Gastroesophageal sphincter (tissue), 4 donors: ENCODE data around the gene CNOT3. TPM values are rescaled to one million over a fixed set of nuclear protein-coding genes. Genes with fewer than 3 reads are reported as not detected.
"Not testable (repeated sequence)": the region's sequence is repeated elsewhere in the genome, so short reads cannot be mapped to it uniquely, and the experiment has no call there.

ENCODE experiments used
- ATAC-seq: fragments of 150-250 bp; one replicate; pipeline ENCODE4 v1.9.1; 2016; ENCODE audit warnings: mild to moderate bottlenecking, moderate library complexity
- H3K27ac ChIP-seq, 4 donors: fragments of 200-600 bp; sonication (generic) in 3 of 4; 1 replicate in 3 of 4; 2 replicates in 1 of 4; pipeline ENCODE4 v1.5.1; 2016 to 2019
- H3K27me3 ChIP-seq: fragments of 200-600 bp; sonication (generic); one replicate; pipeline ENCODE4 v1.5.1; 2019
- H3K36me3 ChIP-seq, 2 donors: fragments of 200-600 bp; sonication (generic); one replicate each; pipeline ENCODE4 v1.5.1; 2019; ENCODE audit warnings: control low read depth in 1 of 2
- H3K4me1 ChIP-seq, 3 donors: fragments of 200-600 bp; sonication (generic); 1 replicate in 2 of 3; 2 replicates in 1 of 3; pipeline ENCODE4 v1.5.1; 2016 to 2019; ENCODE audit warnings: control low read depth in 2 of 3
- H3K4me3 ChIP-seq, 2 donors: fragments of 200-600 bp; sonication (generic); one replicate each; pipeline ENCODE4 v1.5.1; 2019; ENCODE audit warnings: mild to moderate bottlenecking in 1 of 2, moderate library complexity in 1 of 2
- H3K9me3 ChIP-seq, 3 donors: fragments of 200-600 bp; sonication (generic); one replicate each; pipeline ENCODE4 v1.5.1; 2017 to 2019; ENCODE audit warnings: control low read depth in 2 of 3
- EP300 ChIP-seq: sonication (generic); formaldehyde crosslinking; IDR thresholded peaks from one replicate; pipeline ENCODE4 v1.6.1; 2017; ENCODE audit warnings: antibody characterized with exemption, mild to moderate bottlenecking
- POLR2A ChIP-seq, 2 donors: fragments of 450-650 bp; IDR thresholded peaks; one replicate each; pipeline ENCODE4 v1.6.1; 2017; ENCODE audit warnings: antibody characterized with exemption in 2 of 2, mild to moderate bottlenecking in 2 of 2, moderate library complexity in 1 of 2
- POLR2AphosphoS5 ChIP-seq: sonication (generic); formaldehyde crosslinking; IDR thresholded peaks from one replicate; pipeline ENCODE4 v1.6.1; 2017; ENCODE audit warnings: antibody characterized with exemption
- WGBS, 2 donors: methylation state at CpG; one replicate each; pipeline ENCODE4 v1.1.5; 2018; ENCODE audit warnings: low coverage in 1 of 2; 5-methylcytosine and 5-hydroxymethylcytosine counted together
- total RNA-seq, 4 donors: library from RNA; depleted of rRNA; stranded (reverse); fragments of >200 nt; gene quantifications; one replicate each; pipeline ENCODE4 v1.1.0, GENCODE V29; 2016
- TF ChIP-seq, protein P1 (sequence below), 4 experiments: fragments of 200-600 bp in 2 of 4; fragments of 450-650 bp in 2 of 4; sonication (generic) in 1 of 4; IDR thresholded peaks; one replicate each; pipeline ENCODE4 v1.5.1; 2017 to 2019; ENCODE audit warnings: antibody characterized with exemption in 4 of 4, mild to moderate bottlenecking in 2 of 4, moderate library complexity in 2 of 4

CNOT3 gene
- total RNA-seq, 4 donors from 2014 or later: 14.7 to 32.4 (median 23.1) TPM

GRCh38 chr19:54168174-54168917, 30.8 kb downstream of the CNOT3 start:
- Histone ChIP-seq H3K36me3 (no peaks in the 10 kb centered on the region), H3K27ac (no peak overlapping the region), H3K27me3 (peaks cover 59% of the 10 kb centered on the region), H3K4me1 (peaks cover 0 to 20% (median 7%) of the 10 kb centered on the region in 3 donors), H3K9me3 (no peaks in the 10 kb centered on the region), H3K4me3 (no peak overlapping the region)
- peak; percentile 87 for ATAC-seq
- WGBS, 2 donors: 0% methylated on average over 11 of the region's 25 CpGs; no CpG with 5 or more reads in 1 of the 2 donors
- no peak for TF ChIP-seq EP300
- TF ChIP-seq, protein P1, sequence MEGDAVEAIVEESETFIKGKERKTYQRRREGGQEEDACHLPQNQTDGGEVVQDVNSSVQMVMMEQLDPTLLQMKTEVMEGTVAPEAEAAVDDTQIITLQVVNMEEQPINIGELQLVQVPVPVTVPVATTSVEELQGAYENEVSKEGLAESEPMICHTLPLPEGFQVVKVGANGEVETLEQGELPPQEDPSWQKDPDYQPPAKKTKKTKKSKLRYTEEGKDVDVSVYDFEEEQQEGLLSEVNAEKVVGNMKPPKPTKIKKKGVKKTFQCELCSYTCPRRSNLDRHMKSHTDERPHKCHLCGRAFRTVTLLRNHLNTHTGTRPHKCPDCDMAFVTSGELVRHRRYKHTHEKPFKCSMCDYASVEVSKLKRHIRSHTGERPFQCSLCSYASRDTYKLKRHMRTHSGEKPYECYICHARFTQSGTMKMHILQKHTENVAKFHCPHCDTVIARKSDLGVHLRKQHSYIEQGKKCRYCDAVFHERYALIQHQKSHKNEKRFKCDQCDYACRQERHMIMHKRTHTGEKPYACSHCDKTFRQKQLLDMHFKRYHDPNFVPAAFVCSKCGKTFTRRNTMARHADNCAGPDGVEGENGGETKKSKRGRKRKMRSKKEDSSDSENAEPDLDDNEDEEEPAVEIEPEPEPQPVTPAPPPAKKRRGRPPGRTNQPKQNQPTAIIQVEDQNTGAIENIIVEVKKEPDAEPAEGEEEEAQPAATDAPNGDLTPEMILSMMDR (IDR thresholded peaks at IDR 0.05): peak in 3 of 4 experiments; percentile 79 to 86 (median 81)

DNA sequence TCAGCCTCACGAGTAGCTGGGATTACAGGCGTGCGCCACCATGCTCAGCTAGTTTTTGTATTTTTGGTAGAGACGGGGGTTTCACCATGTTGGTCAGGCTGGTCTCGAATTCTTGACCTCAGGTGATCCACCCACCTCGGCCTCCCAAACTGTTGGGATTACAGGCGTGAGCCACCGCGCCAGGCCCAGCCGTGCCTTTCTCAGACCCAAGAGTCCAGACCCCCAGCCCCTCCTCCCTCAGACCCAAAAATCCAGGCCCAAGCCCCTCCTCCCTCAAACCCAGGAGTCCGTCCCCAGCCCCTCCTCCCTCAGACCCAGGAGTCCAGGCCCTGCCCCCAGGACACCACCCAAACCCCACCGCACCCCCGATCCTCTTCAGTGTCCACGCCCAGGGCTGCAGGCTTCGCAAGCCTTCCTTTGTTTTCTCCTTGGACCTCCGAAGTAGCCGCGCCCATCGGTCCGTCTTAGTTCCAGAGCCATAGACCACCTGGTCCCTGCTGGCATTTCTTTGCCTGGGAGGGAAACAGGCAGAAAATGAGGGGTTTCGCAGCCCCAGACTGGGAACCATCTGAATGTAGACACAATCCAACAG, 31.7 kb downstream of the CNOT3 start:
- peaks cover 0 to 18% (median 5%) of the 10 kb centered on the region in 3 donors for H3K4me1 ChIP-seq
- ATAC-seq: no peak
- WGBS, 2 donors: 86 to 100% methylated on average over 1 to 11 of the region's 21 CpGs
- H3K36me3 ChIP-seq: no peaks in the 10 kb centered on the region
- no peak overlapping the region for H3K4me3 ChIP-seq
- H3K9me3 ChIP-seq: no peaks in the 10 kb centered on the region
- H3K27me3 ChIP-seq: peaks cover 66% of the 10 kb centered on the region
- TF ChIP-seq POLR2AphosphoS5: no peak
- TF ChIP-seq POLR2A (IDR thresholded peaks at IDR 0.05): no peak
- TF ChIP-seq EP300: no peak
- TF ChIP-seq, protein P1 (IDR thresholded peaks at IDR 0.05): no peak
- no peak overlapping the region for H3K27ac ChIP-seq

DNA sequence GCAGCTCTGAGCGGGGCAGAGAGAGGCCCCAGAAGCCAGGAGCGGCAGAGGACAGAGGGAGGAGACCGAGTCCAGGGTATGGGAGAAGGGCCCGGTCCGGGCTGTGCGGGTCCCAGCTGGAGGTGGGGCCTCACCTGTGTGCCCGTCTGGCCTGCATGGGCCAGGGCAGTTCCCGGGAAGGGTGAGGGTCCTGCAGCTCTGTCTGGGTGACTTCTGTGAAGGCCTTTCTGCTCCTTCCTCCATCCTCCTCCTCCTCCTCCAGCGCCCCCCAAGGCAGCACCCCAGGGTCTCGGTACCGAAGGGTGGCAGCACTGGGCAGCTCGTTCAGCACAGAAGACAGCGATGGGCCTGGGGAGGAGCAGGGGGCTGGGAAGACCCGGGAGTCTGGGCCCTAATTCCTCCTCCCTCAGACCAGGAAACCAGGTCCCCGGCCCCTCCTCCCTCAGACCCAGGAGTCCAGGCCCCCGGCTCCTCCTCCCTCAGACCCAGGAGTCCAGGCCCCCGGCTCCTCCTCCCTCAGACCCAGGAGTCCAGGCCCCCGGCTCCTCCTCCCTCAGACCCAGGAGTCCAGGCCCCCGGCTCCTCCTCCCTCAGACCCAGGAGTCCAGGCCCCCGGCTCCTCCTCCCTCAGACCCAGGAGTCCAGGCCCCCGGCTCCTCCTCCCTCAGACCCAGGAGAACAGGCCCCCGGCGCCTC, 34.3 kb downstream of the CNOT3 start:
- not testable (repeated sequence) for H3K4me3 ChIP-seq, H3K36me3 ChIP-seq, ATAC-seq, H3K9me3 ChIP-seq
- Histone ChIP-seq H3K27me3 (peaks cover 46% of the 10 kb centered on the region), H3K27ac (peak overlapping the region in 1 of 4 donors; percentile 40), H3K4me1 (peaks cover 0 to 11% (median 0%) of the 10 kb centered on the region in 3 donors)
- 70 to 100% methylated on average over 3 to 5 of the region's 23 CpGs for WGBS, 2 donors

DNA sequence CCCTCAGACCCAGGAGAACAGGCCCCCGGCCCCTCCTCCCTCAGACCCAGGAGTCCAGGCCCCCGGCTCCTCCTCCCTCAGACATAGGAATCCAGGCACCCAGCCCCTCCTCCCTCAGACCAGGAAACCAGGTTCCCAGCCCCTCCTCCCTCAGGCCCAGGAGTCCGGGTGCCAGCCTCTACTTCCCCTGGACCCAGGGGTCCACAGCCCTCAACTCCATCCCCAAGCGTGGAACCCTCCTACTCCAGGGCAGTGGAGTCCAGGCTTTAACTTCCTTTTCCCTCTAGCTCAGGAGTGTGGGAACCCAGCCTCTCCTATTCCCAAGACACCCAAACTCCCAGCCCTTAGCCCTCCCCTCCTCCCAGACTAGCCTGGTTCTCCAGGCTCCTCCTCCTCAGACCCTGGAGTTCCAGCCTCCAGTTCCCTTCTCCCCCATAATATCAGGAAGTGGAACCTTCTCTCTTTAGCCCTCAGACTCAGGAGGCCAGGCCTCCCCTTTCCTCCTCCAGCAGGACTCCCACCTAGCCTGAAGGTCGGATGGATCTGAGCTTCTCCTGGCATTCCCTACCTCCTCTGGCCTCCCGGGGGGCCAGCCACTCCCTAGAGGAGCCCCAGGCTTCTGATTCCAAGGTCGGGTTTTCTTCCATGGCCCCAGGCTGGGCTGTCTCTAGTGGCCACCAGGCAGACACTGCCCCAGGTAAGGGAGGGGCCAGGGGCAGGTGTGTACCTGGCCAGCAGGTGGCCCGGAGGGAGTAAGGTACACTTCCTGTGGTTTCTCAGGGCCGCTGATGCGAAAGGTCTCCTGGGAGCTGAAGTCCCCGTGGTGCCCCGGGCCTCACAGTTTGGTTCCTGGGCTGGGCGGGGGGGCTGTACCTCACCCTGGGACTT, 35.2 kb downstream of the CNOT3 start, which contains the start of gene TMC4:
Gene TMC4, minus strand, starts transcription at position 690 of the 888 bp plus-strand sequence. Its CDS starts 43 bp downstream, at position 647.
- WGBS, 2 donors: 10 to 60% methylated on average over 1 to 3 of the region's 13 CpGs
- Histone ChIP-seq H3K27me3 (peaks cover 38% of the 10 kb centered on the region), H3K27ac (peak within 1 kb of the TSS in 2 of 4 donors; percentile 27 to 40)

More for the DNA sequence above, 35.2 kb downstream of the CNOT3 start, which contains the start of gene TMC4:
- Histone ChIP-seq H3K9me3 (no peaks in the 10 kb centered on the region), H3K4me3 (peak within 1 kb of the TSS in 1 of 2 donors; percentile 16), H3K36me3 (peaks cover 0 to 7% of the 10 kb centered on the region in 2 donors), H3K4me1 (peaks cover 0 to 11% (median 0%) of the 10 kb centered on the region in 3 donors)
- no peak for TF ChIP-seq POLR2AphosphoS5
- TF ChIP-seq, protein P1 (IDR thresholded peaks at IDR 0.05): no peak
- no peak for TF ChIP-seq EP300
- TF ChIP-seq POLR2A (IDR thresholded peaks at IDR 0.05): no peak
- no peak for ATAC-seq
